ENCODE data around the gene CLCF1.

CLCF1 gene

GRCh38 chr11:67418476-67419281 is 45.3 kb upstream of the CLCF1 start:
- TF ChIP-seq, protein P1, sequence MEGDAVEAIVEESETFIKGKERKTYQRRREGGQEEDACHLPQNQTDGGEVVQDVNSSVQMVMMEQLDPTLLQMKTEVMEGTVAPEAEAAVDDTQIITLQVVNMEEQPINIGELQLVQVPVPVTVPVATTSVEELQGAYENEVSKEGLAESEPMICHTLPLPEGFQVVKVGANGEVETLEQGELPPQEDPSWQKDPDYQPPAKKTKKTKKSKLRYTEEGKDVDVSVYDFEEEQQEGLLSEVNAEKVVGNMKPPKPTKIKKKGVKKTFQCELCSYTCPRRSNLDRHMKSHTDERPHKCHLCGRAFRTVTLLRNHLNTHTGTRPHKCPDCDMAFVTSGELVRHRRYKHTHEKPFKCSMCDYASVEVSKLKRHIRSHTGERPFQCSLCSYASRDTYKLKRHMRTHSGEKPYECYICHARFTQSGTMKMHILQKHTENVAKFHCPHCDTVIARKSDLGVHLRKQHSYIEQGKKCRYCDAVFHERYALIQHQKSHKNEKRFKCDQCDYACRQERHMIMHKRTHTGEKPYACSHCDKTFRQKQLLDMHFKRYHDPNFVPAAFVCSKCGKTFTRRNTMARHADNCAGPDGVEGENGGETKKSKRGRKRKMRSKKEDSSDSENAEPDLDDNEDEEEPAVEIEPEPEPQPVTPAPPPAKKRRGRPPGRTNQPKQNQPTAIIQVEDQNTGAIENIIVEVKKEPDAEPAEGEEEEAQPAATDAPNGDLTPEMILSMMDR (conservative IDR thresholded peaks at IDR 0.05; ENCODE audit: low read depth, low read length) = no peak
- H3K4me3 ChIP-seq (ENCODE audit: low read length) = no peak overlapping the region

GRCh38 chr11:67417425-67417824 is 44.0 kb upstream of the CLCF1 start:
- TF ChIP-seq, protein P1 (conservative IDR thresholded peaks at IDR 0.05; ENCODE audit: low read depth, low read length) = no peak
- no peak for DNase-seq (ENCODE audit: low read depth)
- H3K4me3 ChIP-seq (ENCODE audit: low read length) = no peak overlapping the region

More at GRCh38 chr11:67418476-67419281, 45.3 kb upstream of the CLCF1 start:
- DNase-seq (ENCODE audit: low read depth) = no peak

- TF ChIP-seq, protein P1 (conservative IDR thresholded peaks at IDR 0.05; ENCODE audit: low read depth, low read length) = no peak
- peak overlapping the region; percentile 45 for H3K4me3 ChIP-seq (ENCODE audit: low read length)
- DNase-seq (ENCODE audit: low read depth) = no peak
Measured at GRCh38 chr11:67416416-67417335, 43.3 kb upstream of the CLCF1 start.

DNA sequence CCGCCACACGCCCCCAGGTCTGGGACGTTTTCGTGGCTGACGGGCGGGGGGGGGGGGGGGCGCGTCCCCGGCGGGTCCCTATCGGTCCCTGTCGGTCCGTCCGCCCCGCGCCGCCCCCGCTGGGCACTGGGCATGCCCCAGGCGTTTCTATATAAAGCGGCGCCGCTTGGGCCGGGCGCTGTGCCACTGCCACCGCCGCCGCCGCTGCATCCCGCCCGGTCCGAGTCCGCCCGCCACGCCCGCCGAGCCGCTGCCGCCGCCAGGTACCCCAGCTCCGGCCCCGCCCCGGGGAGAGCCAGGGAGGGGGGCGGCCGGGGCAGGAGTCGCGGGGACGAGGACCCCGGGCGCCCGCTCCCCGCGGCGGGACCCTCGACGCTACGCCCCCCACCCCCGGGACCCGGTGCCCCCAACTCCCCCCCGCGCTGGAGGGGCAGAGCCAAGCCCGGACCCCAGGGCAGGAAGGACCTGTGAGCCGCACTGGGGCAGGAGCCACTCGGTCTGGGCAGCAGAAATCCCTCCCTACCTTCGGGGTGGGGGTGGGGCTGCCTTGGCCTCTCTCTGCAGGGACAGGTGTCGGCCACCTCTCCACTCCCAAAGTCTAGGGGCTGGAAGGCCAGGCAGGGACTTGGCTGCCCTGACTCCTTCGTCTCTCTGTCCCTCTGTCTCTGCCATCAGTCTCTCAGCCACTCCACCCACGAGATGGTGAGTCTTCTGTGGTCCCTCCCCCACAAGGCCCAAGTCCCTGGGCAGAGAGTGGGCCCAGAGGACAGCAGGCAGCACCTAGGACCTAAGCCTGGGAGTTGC is 42.3 kb upstream of the CLCF1 start, which contains the start of gene CARNS1:
Gene CARNS1, plus strand, starts transcription at position 178 of the 804 bp plus-strand sequence. Its CDS starts 522 bp downstream, at position 700.
- DNase-seq (ENCODE audit: low read depth) = no peak
- peak within 1 kb of the TSS; percentile 63 for H3K4me3 ChIP-seq (ENCODE audit: low read length)
- TF ChIP-seq, protein P1 (conservative IDR thresholded peaks at IDR 0.05; ENCODE audit: low read depth, low read length) = no peak

GRCh38 chr11:67413266-67413849 is 40.0 kb upstream of the CLCF1 start:
- H3K4me3 ChIP-seq (ENCODE audit: low read length) = no peak overlapping the region
- no peak for DNase-seq (ENCODE audit: low read depth)
- TF ChIP-seq, protein P1 (conservative IDR thresholded peaks at IDR 0.05; ENCODE audit: low read depth, low read length) = no peak

- TF ChIP-seq, protein P1 (conservative IDR thresholded peaks at IDR 0.05; ENCODE audit: low read depth, low read length) = no peak
Measured at GRCh38 chr11:67412495-67413179, 39.2 kb upstream of the CLCF1 start.

More at GRCh38 chr11:67412495-67413179, 39.2 kb upstream of the CLCF1 start:
- no peak overlapping the region for H3K4me3 ChIP-seq (ENCODE audit: low read length)
- DNase-seq (ENCODE audit: low read depth) = no peak
